A673 (cell line): ENCODE data around the gene MAP7D3. TPM values are rescaled to one million over a fixed set of nuclear protein-coding genes. Genes with fewer than 3 reads are reported as not detected.

Source experiments
- BruUV-seq: library from RNA; stranded (reverse); fragments of 400-500 nt; replicated peaks from 2 replicates; lab custom pipeline; 2021; lab: Mats Ljungman, UMichigan
- CTCF ChIA-PET: fragments of 300-600 bp; sonication (Branson Sonifier 250); formaldehyde crosslinking; loops from one replicate; lab custom pipeline; 2022; ENCODE audit warnings: antibody characterized with exemption; lab: Charles Lee
- POLR2A ChIA-PET: fragments of 300-600 bp; sonication (Branson Sonifier 250); formaldehyde crosslinking; loops from one replicate; lab custom pipeline; 2022; ENCODE audit warnings: antibody characterized with exemption; ENCODE audit not compliant: low non-redundant PET; lab: Charles Lee
- DNase-seq: peaks from one replicate; pipeline ENCODE4 v3.0.0-alpha.2; 2015; ENCODE audit warnings: low spot score
- H3K27ac ChIP-seq: fragments of 200-600 bp; sonication (generic); 2 replicates; pipeline ENCODE4 v1.5.1; 2016; ENCODE audit warnings: mixed run types, low read depth, mild to moderate bottlenecking, mixed read lengths, antibody characterized with exemption, low read length; ENCODE audit not compliant: poor library complexity, severe bottlenecking
- H3K27me3 ChIP-seq: fragments of 200-600 bp; sonication (generic); replicated peaks from 2 replicates; pipeline ENCODE4 v1.6.1; 2017; ENCODE audit warnings: mixed run types, low read depth, mild to moderate bottlenecking, mixed read lengths, antibody characterized with exemption, low read length; ENCODE audit not compliant: insufficient read depth, poor library complexity
- H3K36me3 ChIP-seq: fragments of 200-600 bp; sonication (generic); 2 replicates; pipeline ENCODE4 v1.6.1; 2016; ENCODE audit warnings: mixed run types, mild to moderate bottlenecking, mixed read lengths, antibody characterized with exemption, low read length; ENCODE audit not compliant: insufficient read depth, poor library complexity, severe bottlenecking
- H3K4me1 ChIP-seq: fragments of 200-600 bp; sonication (generic); 2 replicates; pipeline ENCODE4 v1.6.1; 2017; ENCODE audit warnings: mixed run types, mild to moderate bottlenecking, mixed read lengths, antibody characterized with exemption, low read length; ENCODE audit not compliant: insufficient read depth, poor library complexity, severe bottlenecking
- H3K4me3 ChIP-seq: fragments of 200-600 bp; sonication (generic); 2 replicates; pipeline ENCODE4 v1.5.1; 2016; ENCODE audit warnings: low read depth, mixed run types, mild to moderate bottlenecking, mixed read lengths, low read length; ENCODE audit not compliant: poor library complexity, severe bottlenecking
- H3K9me3 ChIP-seq: fragments of 200-600 bp; sonication (generic); 2 replicates; pipeline ENCODE4 v1.6.1; 2016; ENCODE audit warnings: mixed run types, low read depth, mild to moderate bottlenecking, mixed read lengths, antibody characterized with exemption, low read length; ENCODE audit not compliant: poor library complexity, severe bottlenecking
- EZH2 ChIP-seq: fragments of 200-600 bp; sonication (generic); IDR thresholded peaks from 2 replicates; pipeline ENCODE4 v1.6.1; 2017; ENCODE audit warnings: borderline replicate concordance, low read depth, mild to moderate bottlenecking, mixed read lengths, antibody characterized with exemption, low read length; ENCODE audit not compliant: poor library complexity, severe bottlenecking
- intact Hi-C: fragments of 100-400 bp; cut with micrococcal nuclease; formaldehyde crosslinking; loops from one replicate; pipeline ENCODE4 v1.10.0; 2022; ENCODE audit not compliant: unreplicated experiment
- total RNA-seq: library from RNA; stranded (reverse); gene quantifications from 2 replicates; pipeline ENCODE4 v1.2.3, GENCODE V29; 2021
- TF ChIP-seq, protein P1 (sequence below): fragments of 300-800, 200-600 bp; sonication (generic); conservative IDR thresholded peaks from 2 replicates; pipeline ENCODE4 v1.5.1; 2017; ENCODE audit warnings: low read depth, mild to moderate bottlenecking, antibody characterized with exemption, low read length, moderate library complexity, mixed read lengths

MAP7D3 gene
- total RNA-seq, 1 experiment from 2014 or later = 12.9 TPM

DNA sequence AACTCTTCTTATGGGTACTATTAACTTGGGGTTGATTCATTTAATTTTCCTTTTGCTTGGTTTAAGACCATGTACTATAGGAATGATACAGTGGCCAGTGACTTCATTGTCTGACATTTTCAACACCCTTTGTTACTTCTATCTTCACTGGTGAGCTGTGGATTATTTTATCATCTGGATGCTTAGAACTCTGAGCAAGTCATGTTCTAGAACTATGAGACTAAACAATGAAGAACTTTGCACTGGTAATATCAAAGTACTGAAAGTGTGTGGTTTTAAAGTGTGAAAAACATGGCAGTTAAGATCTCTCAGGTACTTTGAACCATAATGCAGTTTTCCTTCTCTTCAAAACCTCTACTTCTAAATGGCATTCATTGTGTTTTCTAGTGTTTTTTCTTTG is 47.8 kb downstream of the MAP7D3 start:
- ChIA-PET CTCF (no interaction called here), POLR2A (no interaction called here)
- Histone ChIP-seq H3K27ac (no peak overlapping the region), H3K9me3 (no peaks in the 10 kb centered on the region), H3K4me3 (no peak overlapping the region), H3K36me3 (no peaks in the 10 kb centered on the region), H3K4me1 (peaks cover 9% of the 10 kb centered on the region), H3K27me3 (peaks cover 6% of the 10 kb centered on the region)
- no TSS peak for BruUV-seq
- intact Hi-C loops = loop anchor here (5.0 kb wide), 1 partner anchor 171 kb away; no protein-coding TSS in a partner anchor
- DNase-seq = no peak
- TF ChIP-seq EZH2 = no peak
- TF ChIP-seq, protein P1, sequence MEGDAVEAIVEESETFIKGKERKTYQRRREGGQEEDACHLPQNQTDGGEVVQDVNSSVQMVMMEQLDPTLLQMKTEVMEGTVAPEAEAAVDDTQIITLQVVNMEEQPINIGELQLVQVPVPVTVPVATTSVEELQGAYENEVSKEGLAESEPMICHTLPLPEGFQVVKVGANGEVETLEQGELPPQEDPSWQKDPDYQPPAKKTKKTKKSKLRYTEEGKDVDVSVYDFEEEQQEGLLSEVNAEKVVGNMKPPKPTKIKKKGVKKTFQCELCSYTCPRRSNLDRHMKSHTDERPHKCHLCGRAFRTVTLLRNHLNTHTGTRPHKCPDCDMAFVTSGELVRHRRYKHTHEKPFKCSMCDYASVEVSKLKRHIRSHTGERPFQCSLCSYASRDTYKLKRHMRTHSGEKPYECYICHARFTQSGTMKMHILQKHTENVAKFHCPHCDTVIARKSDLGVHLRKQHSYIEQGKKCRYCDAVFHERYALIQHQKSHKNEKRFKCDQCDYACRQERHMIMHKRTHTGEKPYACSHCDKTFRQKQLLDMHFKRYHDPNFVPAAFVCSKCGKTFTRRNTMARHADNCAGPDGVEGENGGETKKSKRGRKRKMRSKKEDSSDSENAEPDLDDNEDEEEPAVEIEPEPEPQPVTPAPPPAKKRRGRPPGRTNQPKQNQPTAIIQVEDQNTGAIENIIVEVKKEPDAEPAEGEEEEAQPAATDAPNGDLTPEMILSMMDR = no peak

DNA sequence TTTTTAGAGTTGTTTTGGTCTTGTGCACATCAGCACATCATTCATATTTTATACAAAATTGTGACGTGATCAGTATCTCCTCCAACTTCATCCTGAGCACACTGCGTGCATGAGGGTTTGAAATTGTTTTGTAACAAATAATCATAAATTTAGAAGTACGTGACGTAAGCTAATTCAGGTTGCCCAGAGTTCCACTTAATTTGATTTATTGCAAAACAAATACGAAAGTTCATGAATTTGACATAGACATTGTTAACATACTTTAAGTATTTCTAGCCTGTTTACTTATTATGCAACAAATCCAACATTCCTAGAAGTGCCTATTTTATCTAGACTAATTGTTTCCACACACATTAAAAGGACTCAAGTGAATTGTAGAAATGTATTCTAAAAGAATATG is 48.3 kb downstream of the MAP7D3 start:
- no peak overlapping the region for H3K4me3 ChIP-seq
- no peak for DNase-seq
- no peaks in the 10 kb centered on the region for H3K9me3 ChIP-seq
- peaks cover 6% of the 10 kb centered on the region for H3K27me3 ChIP-seq
- H3K4me1 ChIP-seq = peaks cover 9% of the 10 kb centered on the region
- ChIA-PET CTCF (no interaction called here), POLR2A (no interaction called here)
- intact Hi-C loops = loop anchor here (5.0 kb wide), 1 partner anchor 171 kb away; no protein-coding TSS in a partner anchor
- no peak overlapping the region for H3K27ac ChIP-seq
- BruUV-seq = no TSS peak
- no peak for TF ChIP-seq EZH2
- TF ChIP-seq, protein P1 = no peak
- no peaks in the 10 kb centered on the region for H3K36me3 ChIP-seq

DNA sequence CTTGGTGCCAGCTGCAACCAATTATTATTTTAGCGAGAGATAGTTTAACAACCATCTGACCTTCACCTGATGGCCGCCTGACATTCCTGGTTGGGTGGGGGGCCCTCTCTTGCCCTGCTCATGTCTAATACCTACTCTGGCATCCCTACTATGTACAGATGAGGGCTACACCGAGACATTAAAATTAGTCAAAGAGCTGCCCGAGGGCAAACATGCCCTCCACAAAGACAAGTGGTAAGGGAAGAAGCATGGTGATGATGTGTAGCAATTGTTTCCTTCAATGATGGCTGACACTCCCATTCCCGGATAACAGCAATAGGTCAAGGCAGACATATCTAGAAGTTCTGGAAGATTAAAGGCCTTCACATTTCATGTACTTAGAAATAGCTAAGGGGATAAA is 49.6 kb downstream of the MAP7D3 start:
- DNase-seq = no peak
- BruUV-seq = no TSS peak
- H3K36me3 ChIP-seq = no peaks in the 10 kb centered on the region
- POLR2A ChIA-PET = no interaction called here
- CTCF ChIA-PET = no interaction called here
- H3K9me3 ChIP-seq = no peaks in the 10 kb centered on the region
- H3K27me3 ChIP-seq = peaks cover 9% of the 10 kb centered on the region
- H3K4me1 ChIP-seq = peaks cover 9% of the 10 kb centered on the region
- TF ChIP-seq, protein P1 = no peak
- no peak for TF ChIP-seq EZH2
- intact Hi-C loops = loop anchor here (5.0 kb wide), 1 partner anchor 169 kb away; no protein-coding TSS in a partner anchor
- no peak overlapping the region for H3K4me3 ChIP-seq
- no peak overlapping the region for H3K27ac ChIP-seq
